H1 (cell line): ENCODE measurements around the gene C1QA.

Experiments used
- BRCA1 ChIP-seq: IDR thresholded peaks from 2 replicates; pipeline ENCODE4 v1.6.1; 2012; ENCODE audit warnings: low read depth, low read length, improper control_type of control experiment
- RAD21 ChIP-seq, 2 experiments: IDR thresholded peaks in 1 of 2; conservative IDR thresholded peaks in 1 of 2; 2 replicates each; pipeline ENCODE4 v1.6.1; 2011; ENCODE audit warnings: low read depth in 2 of 2, low read length in 2 of 2, improper control_type of control experiment in 1 of 2, inconsistent platforms in 1 of 2, mild to moderate bottlenecking in 1 of 2, moderate library complexity in 1 of 2
- TF ChIP-seq, protein P1 (sequence below), 3 experiments: IDR thresholded peaks; 1 replicate in 2 of 3; 2 replicates in 1 of 3; pipeline versions ENCODE4 v1.5.1 to v1.6.1; 2011; ENCODE audit warnings: low read length in 3 of 3, mild to moderate bottlenecking in 3 of 3, inconsistent platforms in 2 of 3, low read depth in 1 of 3, moderate library complexity in 1 of 3; ENCODE audit not compliant: insufficient read depth in 1 of 3; ENCODE audit errors: control extremely low read depth in 1 of 3

DNA sequence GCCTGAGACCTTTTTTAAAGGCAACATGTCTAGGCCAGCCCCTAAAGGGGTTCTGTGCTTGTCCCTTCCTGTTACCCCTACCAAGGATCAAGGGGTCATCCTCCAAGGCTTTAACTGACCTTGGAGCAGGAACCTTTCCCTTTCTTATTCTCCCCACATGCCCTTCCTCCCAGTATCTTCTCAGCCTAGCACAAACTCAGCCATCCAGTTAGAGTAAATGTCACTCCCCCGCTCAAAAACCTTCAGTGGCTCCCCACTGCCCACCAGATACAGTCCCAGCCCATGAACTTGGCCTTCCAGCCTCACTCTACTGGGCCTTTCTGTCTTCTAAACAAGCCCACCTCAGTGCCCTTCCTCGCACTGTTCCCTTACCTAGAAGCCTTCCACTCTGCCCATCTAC lies 25.5 kb downstream of the C1QA start:
- TF ChIP-seq BRCA1, result no peak
- no peak for TF ChIP-seq RAD21 (IDR thresholded peaks at IDR 0.05 in 1 of 2, conservative IDR thresholded peaks at IDR 0.05 in 1 of 2; ENCODE audit: low read depth in 2 of 2, low read length in 2 of 2)
- TF ChIP-seq, protein P1, sequence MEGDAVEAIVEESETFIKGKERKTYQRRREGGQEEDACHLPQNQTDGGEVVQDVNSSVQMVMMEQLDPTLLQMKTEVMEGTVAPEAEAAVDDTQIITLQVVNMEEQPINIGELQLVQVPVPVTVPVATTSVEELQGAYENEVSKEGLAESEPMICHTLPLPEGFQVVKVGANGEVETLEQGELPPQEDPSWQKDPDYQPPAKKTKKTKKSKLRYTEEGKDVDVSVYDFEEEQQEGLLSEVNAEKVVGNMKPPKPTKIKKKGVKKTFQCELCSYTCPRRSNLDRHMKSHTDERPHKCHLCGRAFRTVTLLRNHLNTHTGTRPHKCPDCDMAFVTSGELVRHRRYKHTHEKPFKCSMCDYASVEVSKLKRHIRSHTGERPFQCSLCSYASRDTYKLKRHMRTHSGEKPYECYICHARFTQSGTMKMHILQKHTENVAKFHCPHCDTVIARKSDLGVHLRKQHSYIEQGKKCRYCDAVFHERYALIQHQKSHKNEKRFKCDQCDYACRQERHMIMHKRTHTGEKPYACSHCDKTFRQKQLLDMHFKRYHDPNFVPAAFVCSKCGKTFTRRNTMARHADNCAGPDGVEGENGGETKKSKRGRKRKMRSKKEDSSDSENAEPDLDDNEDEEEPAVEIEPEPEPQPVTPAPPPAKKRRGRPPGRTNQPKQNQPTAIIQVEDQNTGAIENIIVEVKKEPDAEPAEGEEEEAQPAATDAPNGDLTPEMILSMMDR (IDR thresholded peaks at IDR 0.05; ENCODE audit: control extremely low read depth in 1 of 3, insufficient read depth in 1 of 3, low read depth in 1 of 3, low read length in 3 of 3), result no peak
